DMS 273 treated with DMSO at 0.1 percent for 48 hours (cell line): ENCODE measurements around the gene NOTCH2.

Experiments used
- DNase-seq: peaks from one replicate; lab custom pipeline; 2025; lab: John Stamatoyannopoulos, UW

NOTCH2 gene

GRCh38 chr1:119906927-119907652, 162.4 kb downstream of the NOTCH2 start:
- no peak for DNase-seq

- no peak for DNase-seq
Measured at GRCh38 chr1:119903443-119903835, 166.0 kb downstream of the NOTCH2 start.

- DNase-seq: no peak
Measured at GRCh38 chr1:119902775-119903442, 166.6 kb downstream of the NOTCH2 start.

GRCh38 chr1:119898981-119899720, 170.3 kb downstream of the NOTCH2 start:
- no peak for DNase-seq

GRCh38 chr1:119898530-119898929, 170.9 kb downstream of the NOTCH2 start:
- no peak for DNase-seq

- no peak for DNase-seq
Measured at GRCh38 chr1:119896303-119896702, 173.2 kb downstream of the NOTCH2 start, which contains the start of gene ADAM30. ADAM30 (minus strand) TSS chr1:119896515; CDS start chr1:119896336, 179 bp downstream.

- no peak for DNase-seq
Measured at GRCh38 chr1:119895102-119895501, 174.4 kb downstream of the NOTCH2 start.

GRCh38 chr1:119893827-119894700, 175.4 kb downstream of the NOTCH2 start:
- DNase-seq: no peak

- DNase-seq: no peak
Measured at GRCh38 chr1:119893238-119893791, 176.1 kb downstream of the NOTCH2 start.

GRCh38 chr1:119891386-119891785, 178.1 kb downstream of the NOTCH2 start:
- no peak for DNase-seq

- no peak for DNase-seq
Measured at GRCh38 chr1:119888476-119888875, 181.0 kb downstream of the NOTCH2 start.

- DNase-seq: no peak
Measured at GRCh38 chr1:119887427-119887826, 182.0 kb downstream of the NOTCH2 start.

- DNase-seq: no peak
Measured at GRCh38 chr1:119885903-119886783, 183.3 kb downstream of the NOTCH2 start.

- no peak for DNase-seq
Measured at GRCh38 chr1:119884711-119885110, 184.8 kb downstream of the NOTCH2 start.

- DNase-seq: no peak
Measured at GRCh38 chr1:119883826-119884225, 185.6 kb downstream of the NOTCH2 start.

GRCh38 chr1:119882132-119883049, 187.1 kb downstream of the NOTCH2 start:
- no peak for DNase-seq

GRCh38 chr1:119879510-119880434, 189.7 kb downstream of the NOTCH2 start:
- DNase-seq: no peak

GRCh38 chr1:119878171-119878570, 191.3 kb downstream of the NOTCH2 start:
- peak; percentile 74 for DNase-seq
